Panc1 (cell line): ENCODE results near the gene RAB11FIP3. TPM values are rescaled to one million over a fixed set of nuclear protein-coding genes. Genes with fewer than 3 reads are reported as not detected.

ENCODE experiments used
- ATAC-seq: fragments of 200-7000 bp; cut with Tn5 transposase; 2 replicates; pipeline ENCODE4 v1.9.1; 2020; ENCODE audit warnings: mild to moderate bottlenecking, moderate library complexity
- BruUV-seq: library from RNA; stranded (reverse); fragments of 400-500 nt; replicated peaks from 2 replicates; lab custom pipeline; 2021; lab: Mats Ljungman, UMichigan
- CTCF ChIA-PET: fragments of 300-600 bp; sonication (Branson Sonifier 250); formaldehyde crosslinking; loops from one replicate; lab custom pipeline; 2022; ENCODE audit warnings: antibody characterized with exemption; lab: Charles Lee
- POLR2A ChIA-PET: fragments of 300-600 bp; sonication (Branson Sonifier 250); formaldehyde crosslinking; loops from one replicate; lab custom pipeline; 2022; ENCODE audit warnings: antibody characterized with exemption; lab: Charles Lee
- DNase-seq: peaks from one replicate; pipeline ENCODE4 v3.0.0-alpha.2; 2010; ENCODE audit warnings: low read depth, low spot score
- H3K27ac ChIP-seq: 2 replicates; pipeline ENCODE4 v1.5.1; 2011; ENCODE audit warnings: mild to moderate bottlenecking, low read length, inconsistent platforms
- H3K27me3 ChIP-seq: fragments of 200-500 bp; sonication (Bioruptor generic); 2 replicates; pipeline ENCODE4 v1.6.0; 2014; ENCODE audit warnings: low read length, inconsistent platforms; ENCODE audit not compliant: control insufficient read depth, insufficient read depth
- H3K36me3 ChIP-seq: fragments of 200-500 bp; sonication (Bioruptor generic); 2 replicates; pipeline ENCODE4 v1.5.1; 2014; ENCODE audit warnings: inconsistent platforms, mild to moderate bottlenecking, low read length, moderate library complexity; ENCODE audit not compliant: control insufficient read depth, insufficient read depth
- H3K4me1 ChIP-seq: 2 replicates; pipeline ENCODE4 v1.5.1; 2011; ENCODE audit warnings: inconsistent platforms, mild to moderate bottlenecking, low read length, moderate library complexity; ENCODE audit not compliant: control insufficient read depth, insufficient read depth
- H3K4me3 ChIP-seq, 2 experiments: 2 replicates each; pipeline ENCODE4 v1.5.1; 2011 to 2012; ENCODE audit warnings: low read depth in 2 of 2, low read length in 2 of 2, mild to moderate bottlenecking in 2 of 2, inconsistent platforms in 1 of 2, moderate library complexity in 1 of 2
- H3K9me3 ChIP-seq: fragments of 200-500 bp; sonication (Bioruptor generic); 2 replicates; pipeline ENCODE4 v1.5.1; 2014; ENCODE audit warnings: low read depth, mild to moderate bottlenecking, inconsistent platforms, low read length, moderate library complexity; ENCODE audit not compliant: control insufficient read depth, insufficient read depth
- CTCF ChIP-seq: fragments of 450-650 bp; IDR thresholded peaks from 2 replicates; pipeline ENCODE4 v1.5.1; 2017; ENCODE audit warnings: mild to moderate bottlenecking
- POLR2AphosphoS5 ChIP-seq: IDR thresholded peaks from 2 replicates; pipeline ENCODE4 v1.6.1; 2012; ENCODE audit warnings: mild to moderate bottlenecking, low read depth, low read length, moderate library complexity
- SIN3A ChIP-seq: IDR thresholded peaks from 2 replicates; pipeline ENCODE4 v1.6.1; 2012; ENCODE audit warnings: low read depth, mild to moderate bottlenecking, low read length, moderate library complexity, borderline replicate concordance; ENCODE audit not compliant: insufficient read depth
- TCF7L2 ChIP-seq: IDR thresholded peaks from 2 replicates; pipeline ENCODE4 v1.6.1; 2011; ENCODE audit warnings: mild to moderate bottlenecking, low read depth, low read length, inconsistent platforms
- in situ Hi-C: cut with HindIII; loops from 2 replicates; pipeline ENCODE4 v1.10.0; 2016; ENCODE audit warnings: low sequenced_read_pairs, low pct_unique_long_range_greater_than_20kb
- intact Hi-C: fragments of 100-400 bp; cut with micrococcal nuclease; formaldehyde crosslinking; loops from one replicate; pipeline ENCODE4 v1.10.0; 2022; ENCODE audit not compliant: unreplicated experiment
- total RNA-seq: library from RNA; stranded (reverse); gene quantifications from one replicate; pipeline ENCODE4 v1.2.1, GENCODE V29; 2021; ENCODE audit not compliant: unreplicated experiment
- TF ChIP-seq, protein P1 (sequence below), 2 experiments: IDR thresholded peaks; 2 replicates each; pipeline ENCODE4 v1.6.1; 2011 to 2012; ENCODE audit warnings: low read depth in 2 of 2, control low read depth in 1 of 2, low read length in 1 of 2, mild to moderate bottlenecking in 1 of 2, moderate library complexity in 1 of 2; ENCODE audit not compliant: insufficient read depth in 1 of 2

Gene RAB11FIP3
- total RNA-seq, 1 experiment from 2014 or later, result 57.3 TPM

DNA sequence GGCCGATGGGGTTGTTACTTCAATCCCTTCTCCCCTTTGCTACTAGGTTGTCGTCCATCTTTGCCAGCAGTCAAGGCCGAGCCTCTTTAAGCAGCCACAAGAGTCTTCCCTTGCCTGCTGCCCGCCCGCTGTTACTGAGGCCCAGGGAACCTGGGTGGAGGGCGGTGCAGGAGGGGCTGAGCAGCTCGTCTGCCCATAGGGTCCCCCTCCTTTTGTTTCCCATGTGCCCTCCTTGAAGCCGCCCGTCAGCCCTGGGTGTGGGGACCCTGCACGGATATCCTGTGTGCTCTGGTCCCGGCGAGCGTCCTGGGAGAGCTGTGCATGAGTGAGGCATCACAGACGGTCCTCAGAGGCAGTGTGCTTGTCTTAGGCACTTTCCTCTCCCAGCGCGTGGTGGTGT is 64.2 kb downstream of the RAB11FIP3 start:
- CTCF ChIA-PET, result no interaction called here
- BruUV-seq, result no TSS peak

GRCh38 chr16:490768-491167 is 65.3 kb downstream of the RAB11FIP3 start:
- TSS peak; percentile 63 for BruUV-seq
- POLR2A ChIA-PET, result no interaction called here
- TF ChIP-seq POLR2AphosphoS5, result no peak
- no peak for TF ChIP-seq CTCF
- TF ChIP-seq, protein P1, sequence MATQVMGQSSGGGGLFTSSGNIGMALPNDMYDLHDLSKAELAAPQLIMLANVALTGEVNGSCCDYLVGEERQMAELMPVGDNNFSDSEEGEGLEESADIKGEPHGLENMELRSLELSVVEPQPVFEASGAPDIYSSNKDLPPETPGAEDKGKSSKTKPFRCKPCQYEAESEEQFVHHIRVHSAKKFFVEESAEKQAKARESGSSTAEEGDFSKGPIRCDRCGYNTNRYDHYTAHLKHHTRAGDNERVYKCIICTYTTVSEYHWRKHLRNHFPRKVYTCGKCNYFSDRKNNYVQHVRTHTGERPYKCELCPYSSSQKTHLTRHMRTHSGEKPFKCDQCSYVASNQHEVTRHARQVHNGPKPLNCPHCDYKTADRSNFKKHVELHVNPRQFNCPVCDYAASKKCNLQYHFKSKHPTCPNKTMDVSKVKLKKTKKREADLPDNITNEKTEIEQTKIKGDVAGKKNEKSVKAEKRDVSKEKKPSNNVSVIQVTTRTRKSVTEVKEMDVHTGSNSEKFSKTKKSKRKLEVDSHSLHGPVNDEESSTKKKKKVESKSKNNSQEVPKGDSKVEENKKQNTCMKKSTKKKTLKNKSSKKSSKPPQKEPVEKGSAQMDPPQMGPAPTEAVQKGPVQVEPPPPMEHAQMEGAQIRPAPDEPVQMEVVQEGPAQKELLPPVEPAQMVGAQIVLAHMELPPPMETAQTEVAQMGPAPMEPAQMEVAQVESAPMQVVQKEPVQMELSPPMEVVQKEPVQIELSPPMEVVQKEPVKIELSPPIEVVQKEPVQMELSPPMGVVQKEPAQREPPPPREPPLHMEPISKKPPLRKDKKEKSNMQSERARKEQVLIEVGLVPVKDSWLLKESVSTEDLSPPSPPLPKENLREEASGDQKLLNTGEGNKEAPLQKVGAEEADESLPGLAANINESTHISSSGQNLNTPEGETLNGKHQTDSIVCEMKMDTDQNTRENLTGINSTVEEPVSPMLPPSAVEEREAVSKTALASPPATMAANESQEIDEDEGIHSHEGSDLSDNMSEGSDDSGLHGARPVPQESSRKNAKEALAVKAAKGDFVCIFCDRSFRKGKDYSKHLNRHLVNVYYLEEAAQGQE (IDR thresholded peaks at IDR 0.05; ENCODE audit: insufficient read depth in 1 of 2, low read depth in 2 of 2, low read length in 1 of 2), result no peak
- H3K4me1 ChIP-seq, result no peaks in the 10 kb centered on the region
- intact Hi-C loops (no loop called here), in situ Hi-C loops (no loop called here)
- no peaks in the 10 kb centered on the region for H3K9me3 ChIP-seq
- no peak for ATAC-seq
- CTCF ChIA-PET, result interaction anchor here (0.6 kb wide), 1 partner anchor 20 kb away, joined by 5 read pairs; no protein-coding TSS in a partner anchor
- no peak overlapping the region for H3K27ac ChIP-seq
- H3K4me3 ChIP-seq, result no peak overlapping the region
- H3K27me3 ChIP-seq, result no peaks in the 10 kb centered on the region
- no peak for DNase-seq
- no peaks in the 10 kb centered on the region for H3K36me3 ChIP-seq

More for the DNA sequence above, 64.2 kb downstream of the RAB11FIP3 start:
- TF ChIP-seq POLR2AphosphoS5, result no peak
- TF ChIP-seq, protein P1 (IDR thresholded peaks at IDR 0.05; ENCODE audit: insufficient read depth in 1 of 2, low read depth in 2 of 2, low read length in 1 of 2), result no peak
- TF ChIP-seq SIN3A, result no peak
- no peak for TF ChIP-seq TCF7L2
- no peak for TF ChIP-seq CTCF
- H3K4me3 ChIP-seq, result no peak overlapping the region
- in situ Hi-C loops, result no loop called here
- no peaks in the 10 kb centered on the region for H3K27me3 ChIP-seq
- intact Hi-C loops, result no loop called here
- H3K27ac ChIP-seq, result no peak overlapping the region
- no peaks in the 10 kb centered on the region for H3K4me1 ChIP-seq
- POLR2A ChIA-PET, result no interaction called here
- H3K36me3 ChIP-seq, result no peaks in the 10 kb centered on the region
- H3K9me3 ChIP-seq, result no peaks in the 10 kb centered on the region
- ATAC-seq, result 0 out of 2 replicates have a peak, but pooled peaks have one; percentile 15
- no peak for DNase-seq
